Measurements from ENCODE around the gene ZBTB20.

DNA sequence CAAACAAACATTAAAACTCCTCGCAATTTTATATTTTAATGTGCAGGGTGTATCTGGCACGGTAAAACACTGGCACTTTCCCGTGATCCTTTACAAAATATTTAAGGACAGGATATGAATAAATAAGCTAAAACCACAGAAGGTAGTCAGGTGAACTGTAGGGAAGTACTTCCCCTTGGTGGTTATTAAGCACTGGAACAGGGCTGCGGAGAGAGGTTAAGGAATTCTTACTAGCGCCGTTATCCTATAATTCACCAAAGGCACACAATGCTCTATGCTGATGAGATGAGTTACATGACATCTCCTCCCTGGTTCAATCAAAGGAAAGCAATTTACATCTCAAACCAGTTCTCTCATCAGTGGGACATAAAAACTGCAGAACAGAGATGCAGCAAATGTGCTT lies 289.8 kb downstream of the ZBTB20 start:
- TF ChIP-seq, protein P1, sequence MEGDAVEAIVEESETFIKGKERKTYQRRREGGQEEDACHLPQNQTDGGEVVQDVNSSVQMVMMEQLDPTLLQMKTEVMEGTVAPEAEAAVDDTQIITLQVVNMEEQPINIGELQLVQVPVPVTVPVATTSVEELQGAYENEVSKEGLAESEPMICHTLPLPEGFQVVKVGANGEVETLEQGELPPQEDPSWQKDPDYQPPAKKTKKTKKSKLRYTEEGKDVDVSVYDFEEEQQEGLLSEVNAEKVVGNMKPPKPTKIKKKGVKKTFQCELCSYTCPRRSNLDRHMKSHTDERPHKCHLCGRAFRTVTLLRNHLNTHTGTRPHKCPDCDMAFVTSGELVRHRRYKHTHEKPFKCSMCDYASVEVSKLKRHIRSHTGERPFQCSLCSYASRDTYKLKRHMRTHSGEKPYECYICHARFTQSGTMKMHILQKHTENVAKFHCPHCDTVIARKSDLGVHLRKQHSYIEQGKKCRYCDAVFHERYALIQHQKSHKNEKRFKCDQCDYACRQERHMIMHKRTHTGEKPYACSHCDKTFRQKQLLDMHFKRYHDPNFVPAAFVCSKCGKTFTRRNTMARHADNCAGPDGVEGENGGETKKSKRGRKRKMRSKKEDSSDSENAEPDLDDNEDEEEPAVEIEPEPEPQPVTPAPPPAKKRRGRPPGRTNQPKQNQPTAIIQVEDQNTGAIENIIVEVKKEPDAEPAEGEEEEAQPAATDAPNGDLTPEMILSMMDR (IDR thresholded peaks at IDR 0.05; ENCODE audit: low read depth, low read length, poor library complexity, severe bottlenecking), result no peak
- TF ChIP-seq EZH2phosphoT487 (IDR thresholded peaks at IDR 0.05; ENCODE audit: borderline replicate concordance, low read length), result no peak
